Fibroblast of lung (primary cell): ENCODE data around the gene CD83. TPM values are rescaled to one million over a fixed set of nuclear protein-coding genes. Genes with fewer than 3 reads are reported as not detected.

ENCODE experiments used
- DNase-seq, 2 donors: peaks; one replicate each; pipeline versions ENCODE4 v3.0.0 to v3.0.0-alpha.2; 2010; ENCODE audit warnings: low read depth in 2 of 2
- H2AFZ ChIP-seq: 2 replicates; pipeline ENCODE4 v1.5.1; 2012; ENCODE audit warnings: low read length, control low read depth, inconsistent platforms
- H3K27ac ChIP-seq: 2 replicates; pipeline ENCODE4 v1.5.1; 2011; ENCODE audit warnings: low read length, control low read depth; ENCODE audit not compliant: insufficient read depth
- H3K27me3 ChIP-seq: 2 replicates; pipeline ENCODE4 v1.5.1; 2011; ENCODE audit warnings: mild to moderate bottlenecking, low read length; ENCODE audit not compliant: control insufficient read depth, insufficient read depth
- H3K36me3 ChIP-seq: 2 replicates; pipeline ENCODE4 v1.5.1; 2011; ENCODE audit warnings: low read length; ENCODE audit not compliant: control insufficient read depth, insufficient read depth
- H3K4me1 ChIP-seq: 2 replicates; pipeline ENCODE4 v1.5.1; 2011; ENCODE audit warnings: low read length; ENCODE audit not compliant: control insufficient read depth, insufficient read depth; ENCODE audit errors: extremely low read depth
- H3K4me2 ChIP-seq: 2 replicates; pipeline ENCODE4 v1.5.1; 2011; ENCODE audit warnings: low read length, control low read depth; ENCODE audit not compliant: insufficient read depth; ENCODE audit errors: extremely low read depth
- H3K4me3 ChIP-seq, 4 experiments: fragments of 200-600 bp in 1 of 4; sonication (generic) in 1 of 4; replicated peaks in 1 of 4; 2 replicates each; pipeline ENCODE4 v1.5.1; 2011 to 2016; ENCODE audit warnings: low read length in 4 of 4, low read depth in 3 of 4, mild to moderate bottlenecking in 3 of 4, control low read depth in 2 of 4, inconsistent platforms in 1 of 4, mixed read lengths in 1 of 4; ENCODE audit not compliant: insufficient read depth in 1 of 4; ENCODE audit errors: control extremely low read depth in 1 of 4
- H3K79me2 ChIP-seq: 2 replicates; pipeline ENCODE4 v1.5.1; 2012; ENCODE audit warnings: mild to moderate bottlenecking, low read length, inconsistent platforms; ENCODE audit not compliant: control insufficient read depth, insufficient read depth
- H3K9ac ChIP-seq: 2 replicates; pipeline ENCODE4 v1.5.1; 2011; ENCODE audit warnings: mild to moderate bottlenecking, low read length, control low read depth; ENCODE audit not compliant: insufficient read depth
- H3K9me3 ChIP-seq: 2 replicates; pipeline ENCODE4 v1.5.1; 2012; ENCODE audit warnings: low read depth, low read length; ENCODE audit not compliant: control insufficient read depth, insufficient read depth
- H4K20me1 ChIP-seq: 2 replicates; pipeline ENCODE4 v1.5.1; 2011; ENCODE audit warnings: low read length; ENCODE audit not compliant: control insufficient read depth, insufficient read depth; ENCODE audit errors: extremely low read depth
- CTCF ChIP-seq, 2 donors: IDR thresholded peaks in 1 of 2; conservative IDR thresholded peaks in 1 of 2; 1 replicate in 1 of 2; 2 replicates in 1 of 2; pipeline ENCODE4 v1.5.1; 2011 to 2012; ENCODE audit warnings: low read length in 2 of 2, control low read depth in 1 of 2, inconsistent platforms in 1 of 2, low read depth in 1 of 2, mild to moderate bottlenecking in 1 of 2
- EZH2 ChIP-seq: IDR thresholded peaks from 2 replicates; pipeline ENCODE4 v1.5.1; 2012; ENCODE audit warnings: low read length, control low read depth, mild to moderate bottlenecking; ENCODE audit errors: missing control alignments
- polyA plus RNA-seq, 2 donors: library from polyadenylated mRNA; depleted of rRNA in 1 of 2; stranded (reverse) in 1 of 2; unstranded in 1 of 2; fragments of >200 nt; gene quantifications; 2 replicates each; pipeline ENCODE4 v1.2.1, GENCODE V29; 2011 to 2012; ENCODE audit warnings: missing spikeins in 1 of 2
- total RNA-seq: library from RNA; depleted of rRNA; stranded (reverse); fragments of >200 nt; gene quantifications from 2 replicates; pipeline ENCODE4 v1.2.1, GENCODE V29; 2014

The CD83 gene
- total and polyA plus RNA-seq, 2 donors (not counting 1 experiment from before 2014, with no cell fraction given), result 2.1 to 5.0 TPM

DNA sequence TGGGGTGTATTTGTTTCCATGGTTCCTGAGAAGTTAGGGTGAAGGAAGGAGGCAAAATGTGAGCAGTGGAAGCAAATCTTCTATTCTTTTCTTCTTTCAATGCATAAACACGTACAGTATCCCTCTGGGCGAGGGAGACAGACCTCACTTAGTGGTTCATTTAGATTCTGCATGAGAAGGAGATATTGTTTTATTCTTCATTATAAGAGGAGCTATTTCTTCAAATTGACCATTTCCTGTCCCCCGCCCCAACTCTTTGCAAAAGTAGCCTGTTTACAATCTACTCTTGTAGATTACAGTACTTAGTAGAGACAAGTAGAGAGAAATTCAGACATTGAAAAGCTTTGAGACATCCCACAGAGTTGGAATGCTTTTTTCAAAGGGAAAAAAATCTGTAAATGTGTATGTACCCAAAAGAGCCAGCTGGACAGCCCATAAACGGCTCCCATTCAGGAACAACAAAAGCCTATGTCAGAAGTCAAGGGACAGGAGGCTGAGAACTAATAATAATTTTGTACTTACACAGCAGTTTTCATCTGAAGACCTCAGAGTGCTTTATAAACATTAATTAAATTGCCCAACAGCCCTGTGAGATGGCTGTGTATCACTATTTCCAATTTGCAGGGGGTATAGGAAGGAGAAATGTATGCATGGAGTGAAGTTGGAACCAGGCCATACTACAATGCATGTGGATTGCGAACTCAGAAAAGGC, 23.9 kb downstream of the CD83 start:
- Histone ChIP-seq H3K36me3 (no peaks in the 10 kb centered on the region), H3K27me3 (no peaks in the 10 kb centered on the region), H3K4me2 (no peak overlapping the region), H3K4me3 (no peak overlapping the region), H2AFZ (no peak overlapping the region), H3K9me3 (no peaks in the 10 kb centered on the region), H3K79me2 (no peaks in the 10 kb centered on the region), H3K4me1 (no peaks in the 10 kb centered on the region), H4K20me1 (no peaks in the 10 kb centered on the region), H3K27ac (no peak overlapping the region), H3K9ac (no peak overlapping the region)
- no peak for DNase-seq
- TF ChIP-seq EZH2, result no peak
- no peak for TF ChIP-seq CTCF (conservative IDR thresholded peaks at IDR 0.05 in 1 of 2, IDR thresholded peaks at IDR 0.05 in 1 of 2; ENCODE audit: low read depth in 1 of 2, low read length in 2 of 2)

DNA sequence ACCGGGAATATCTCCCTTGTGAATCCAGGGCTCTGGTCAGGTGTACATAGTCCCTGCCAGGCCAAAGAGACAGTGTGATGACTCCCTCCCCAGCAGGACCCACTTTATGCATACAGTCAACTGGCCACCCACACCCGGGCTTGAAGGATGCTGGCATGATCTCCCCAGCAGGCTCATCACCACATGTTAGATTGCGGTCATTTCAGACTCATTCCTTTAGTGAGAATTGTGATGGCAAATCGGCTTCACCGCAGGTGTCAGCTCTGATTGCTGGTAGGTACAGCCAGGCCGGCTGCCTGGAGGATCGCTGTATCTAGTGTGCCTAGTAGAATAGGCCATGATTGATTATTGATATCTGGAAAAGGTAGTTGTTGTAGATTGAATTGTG, 24.5 kb downstream of the CD83 start:
- H3K79me2 ChIP-seq, result no peaks in the 10 kb centered on the region
- H3K9me3 ChIP-seq, result no peaks in the 10 kb centered on the region
- DNase-seq, result no peak
- no peak overlapping the region for H3K4me2 ChIP-seq
- H3K4me3 ChIP-seq, result no peak overlapping the region
- no peaks in the 10 kb centered on the region for H3K4me1 ChIP-seq
- H3K27me3 ChIP-seq, result no peaks in the 10 kb centered on the region
- H3K27ac ChIP-seq, result no peak overlapping the region
- no peaks in the 10 kb centered on the region for H3K36me3 ChIP-seq
- TF ChIP-seq EZH2, result no peak
- no peak for TF ChIP-seq CTCF (conservative IDR thresholded peaks at IDR 0.05 in 1 of 2, IDR thresholded peaks at IDR 0.05 in 1 of 2; ENCODE audit: low read depth in 1 of 2, low read length in 2 of 2)
- H2AFZ ChIP-seq, result no peak overlapping the region
- H4K20me1 ChIP-seq, result no peaks in the 10 kb centered on the region
- no peak overlapping the region for H3K9ac ChIP-seq

DNA sequence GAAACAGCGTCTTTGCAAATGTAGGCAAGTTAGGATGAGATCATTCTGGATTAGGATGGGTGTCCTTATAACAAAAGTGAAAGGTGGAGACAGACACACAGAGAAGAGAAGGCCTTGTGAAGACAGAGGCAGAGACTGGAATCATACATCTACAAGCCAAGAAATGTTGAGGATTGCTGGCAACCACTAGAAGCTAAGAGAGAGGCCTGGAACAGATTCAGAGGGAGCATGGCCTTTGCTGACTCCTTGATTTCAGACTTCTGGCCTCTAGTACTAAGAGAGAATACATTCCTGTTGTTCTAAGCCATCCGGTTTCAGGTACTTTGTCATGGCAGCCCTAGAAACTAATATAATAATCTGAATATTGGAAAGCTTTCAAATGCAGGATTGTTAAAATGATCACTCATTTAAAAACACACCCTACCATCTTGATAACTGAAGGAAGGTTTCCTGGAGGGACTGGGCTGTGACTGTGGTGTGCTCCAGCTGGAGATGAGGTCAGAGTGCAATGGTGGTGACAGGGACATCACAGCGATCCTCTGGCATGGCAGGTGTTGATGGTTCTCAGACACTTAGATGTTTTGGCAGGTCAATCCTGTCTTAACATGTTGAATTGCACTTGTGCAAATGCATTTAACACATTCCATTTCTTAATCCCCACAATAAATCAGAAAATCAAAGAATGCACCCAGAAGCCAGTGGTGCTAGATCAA, 25.1 kb downstream of the CD83 start:
- TF ChIP-seq CTCF (conservative IDR thresholded peaks at IDR 0.05 in 1 of 2, IDR thresholded peaks at IDR 0.05 in 1 of 2; ENCODE audit: low read depth in 1 of 2, low read length in 2 of 2) (no peak), EZH2 (no peak)
- no peaks in the 10 kb centered on the region for H3K27me3 ChIP-seq
- H3K4me1 ChIP-seq, result no peaks in the 10 kb centered on the region
- H3K36me3 ChIP-seq, result no peaks in the 10 kb centered on the region
- no peak overlapping the region for H3K27ac ChIP-seq
- no peaks in the 10 kb centered on the region for H3K9me3 ChIP-seq
- H3K79me2 ChIP-seq, result no peaks in the 10 kb centered on the region
- no peak for DNase-seq
- no peak overlapping the region for H3K9ac ChIP-seq
- no peak overlapping the region for H3K4me3 ChIP-seq
- H2AFZ ChIP-seq, result no peak overlapping the region
- no peaks in the 10 kb centered on the region for H4K20me1 ChIP-seq
- H3K4me2 ChIP-seq, result no peak overlapping the region
